ENCODE measurements around the gene LIMS1.

The LIMS1 gene

DNA sequence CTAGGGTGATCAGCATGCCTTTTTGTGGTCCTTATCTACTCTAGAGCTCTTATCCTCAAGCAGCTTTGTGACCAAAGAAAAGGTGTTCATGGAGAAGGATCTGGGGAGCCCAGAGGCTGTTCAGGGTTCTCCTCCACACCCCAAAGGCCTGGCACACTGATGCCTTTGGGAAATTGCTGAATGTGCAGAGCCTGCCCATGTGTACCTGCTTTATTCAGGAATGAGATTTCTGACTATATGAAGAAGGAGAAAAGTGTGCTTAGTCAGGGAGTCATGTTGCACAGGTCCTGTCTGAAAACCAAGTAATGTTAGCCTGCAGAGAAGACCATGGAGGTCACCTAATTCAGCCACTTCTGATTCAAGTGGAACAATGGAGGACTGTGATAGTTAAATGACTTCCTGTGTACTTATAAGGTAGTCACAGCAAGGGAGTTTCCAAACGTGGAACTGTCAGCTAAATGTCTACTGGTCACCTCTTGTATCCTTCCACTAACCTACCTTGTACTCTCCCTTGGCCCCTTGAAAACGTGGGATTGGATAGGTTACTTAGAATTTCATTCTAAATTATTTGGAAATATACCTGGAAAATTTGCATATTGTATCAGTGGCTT lies 81.3 kb downstream of the LIMS1 start:
- DNase-seq (ENCODE audit: low read depth), result no peak

DNA sequence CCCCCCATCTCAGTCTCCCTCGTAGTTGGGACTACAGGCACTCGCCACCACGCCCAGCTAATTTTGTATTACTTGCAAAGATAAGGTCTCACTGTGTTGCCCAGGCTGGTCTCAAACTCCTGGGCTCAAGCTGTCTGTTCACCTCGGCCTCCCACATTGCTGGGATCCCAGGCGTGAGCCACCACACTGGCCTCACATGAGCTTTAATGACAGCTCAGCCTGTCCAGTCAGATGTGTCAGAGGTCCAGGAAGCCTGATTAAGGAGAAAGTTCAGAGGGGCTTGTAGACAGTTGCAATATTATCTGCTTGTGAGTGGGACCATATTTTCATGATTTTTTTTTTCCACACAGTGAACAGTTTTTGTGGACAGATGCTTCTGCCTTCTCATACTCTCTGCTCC lies 82.0 kb downstream of the LIMS1 start:
- no peak for DNase-seq (ENCODE audit: low read depth)

DNA sequence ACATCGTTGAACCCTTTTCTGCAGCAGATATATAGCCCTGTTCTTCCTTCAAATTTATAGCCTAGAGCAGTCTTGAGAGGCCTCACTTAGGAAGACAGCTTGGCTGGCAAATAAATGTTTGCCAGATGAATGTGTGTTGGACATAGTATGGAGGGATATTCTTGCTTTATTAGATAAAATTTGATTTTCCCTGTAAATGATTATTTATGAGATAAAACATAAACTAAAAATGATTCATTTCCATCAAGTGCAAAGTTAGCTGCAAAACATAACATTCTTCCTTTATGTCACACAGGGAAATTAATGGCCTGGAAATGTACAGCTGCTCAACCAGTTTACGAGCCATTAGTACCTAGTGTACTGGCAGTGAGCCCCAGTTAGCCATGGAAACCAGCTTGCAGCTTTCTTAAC lies 82.5 kb downstream of the LIMS1 start:
- DNase-seq (ENCODE audit: low read depth), result no peak

GRCh38 chr2:108617617-108618016 lies 83.3 kb downstream of the LIMS1 start:
- DNase-seq (ENCODE audit: low read depth), result no peak

DNA sequence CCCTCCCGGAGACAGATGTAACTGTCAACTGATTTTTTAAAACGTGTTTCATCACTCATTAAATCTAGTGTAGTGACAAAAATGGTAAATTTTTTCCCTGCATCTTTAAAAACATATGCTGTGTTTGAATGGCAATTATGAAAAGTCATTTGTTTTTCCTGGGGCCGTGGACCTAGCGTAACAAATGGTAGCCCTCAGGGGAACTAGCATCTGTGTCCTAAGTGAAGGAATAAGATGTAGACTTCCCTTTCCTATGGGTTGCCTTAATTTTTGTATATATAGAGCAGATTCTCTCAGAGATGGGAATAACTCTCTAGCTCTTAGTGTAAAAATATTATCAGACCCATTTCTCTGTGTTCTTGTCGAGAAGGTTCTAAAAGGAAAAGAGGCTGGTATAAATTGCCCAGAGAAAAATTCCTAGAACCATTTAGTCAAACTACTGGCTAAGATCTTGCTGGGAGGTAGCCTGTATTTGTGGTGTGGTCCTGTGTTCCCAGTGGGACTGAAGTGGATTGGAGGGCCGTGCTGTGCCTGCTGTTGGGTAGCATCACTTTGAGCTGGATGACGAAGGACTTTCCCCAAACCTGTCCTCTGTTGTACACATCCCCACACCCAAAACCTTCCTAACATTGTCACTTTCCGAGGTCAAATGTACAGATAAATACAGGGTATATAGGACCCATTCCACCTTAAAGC lies 85.8 kb downstream of the LIMS1 start:
- DNase-seq (ENCODE audit: low read depth), result no peak

- no peak for DNase-seq (ENCODE audit: low read depth)
Measured at GRCh38 chr2:108620656-108621055, 86.4 kb downstream of the LIMS1 start.

DNA sequence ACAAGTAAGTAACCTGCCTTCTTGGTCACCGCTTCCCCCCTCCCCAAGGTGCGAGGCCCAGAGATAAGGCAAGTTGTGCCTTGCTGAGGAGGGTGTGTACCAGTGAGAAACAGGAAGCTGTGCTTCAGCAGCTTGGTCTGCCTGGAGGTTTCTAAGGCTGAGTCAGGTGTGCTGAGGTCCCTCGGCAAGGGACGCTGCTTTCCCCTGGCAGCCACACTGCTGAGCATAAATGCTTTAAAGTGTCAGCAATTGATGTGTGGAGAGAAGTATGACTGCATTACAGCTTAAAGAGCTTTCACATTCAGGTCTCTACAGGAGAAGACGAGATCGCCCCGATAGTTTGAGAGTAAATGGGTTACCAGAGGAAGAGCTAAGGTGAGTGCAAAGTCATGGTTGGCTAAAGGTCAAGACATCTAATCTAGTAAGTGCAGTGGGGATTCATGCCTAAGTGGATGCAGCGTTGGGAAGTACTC lies 86.9 kb downstream of the LIMS1 start:
- DNase-seq (ENCODE audit: low read depth), result peak; percentile 67

DNA sequence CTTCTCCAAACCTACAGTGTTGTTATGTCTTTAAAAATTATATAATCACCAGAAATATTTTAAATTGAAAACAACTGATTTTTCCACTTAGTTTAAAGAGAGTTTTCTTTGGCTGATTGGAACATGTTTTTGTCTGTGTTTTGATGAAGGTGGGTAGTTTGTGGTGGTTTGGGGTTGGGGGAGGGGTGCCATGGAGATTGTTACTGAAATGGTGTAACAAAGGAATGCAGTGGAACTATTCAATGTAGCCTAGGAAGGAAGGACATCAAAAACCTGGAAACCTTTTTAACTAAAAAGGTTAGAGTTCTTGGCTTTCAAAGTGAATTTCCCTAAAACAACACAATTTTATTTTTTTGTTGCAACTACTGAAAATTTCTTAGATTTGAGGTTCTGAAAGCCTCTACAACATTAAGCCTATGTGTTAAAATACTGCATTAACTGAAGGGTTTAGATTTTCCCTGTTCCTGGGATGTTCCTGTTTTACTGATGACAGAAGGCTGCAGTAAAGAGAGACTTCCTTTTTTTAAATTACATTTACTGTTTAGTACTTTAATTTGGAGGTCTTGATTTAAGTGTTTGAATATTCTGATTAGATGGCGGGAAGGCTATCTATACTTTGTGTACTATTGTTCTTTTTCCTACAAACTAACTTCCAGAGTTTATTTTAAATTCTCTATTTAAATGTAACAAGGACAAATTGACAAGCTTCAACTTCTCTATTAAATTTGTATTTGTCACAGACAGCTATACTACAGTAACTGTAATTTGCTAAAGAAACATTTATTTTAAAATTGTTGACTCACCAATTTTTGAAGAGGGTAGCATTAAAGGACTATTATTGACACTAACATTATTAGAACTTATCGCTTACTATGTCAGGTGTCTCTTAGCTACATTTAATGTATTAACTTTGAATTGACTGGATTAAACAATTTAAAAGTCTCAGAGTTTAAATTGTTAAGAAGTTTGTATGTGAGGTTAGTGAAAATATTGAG lies 87.7 kb downstream of the LIMS1 start:
- no peak for DNase-seq (ENCODE audit: low read depth)

DNA sequence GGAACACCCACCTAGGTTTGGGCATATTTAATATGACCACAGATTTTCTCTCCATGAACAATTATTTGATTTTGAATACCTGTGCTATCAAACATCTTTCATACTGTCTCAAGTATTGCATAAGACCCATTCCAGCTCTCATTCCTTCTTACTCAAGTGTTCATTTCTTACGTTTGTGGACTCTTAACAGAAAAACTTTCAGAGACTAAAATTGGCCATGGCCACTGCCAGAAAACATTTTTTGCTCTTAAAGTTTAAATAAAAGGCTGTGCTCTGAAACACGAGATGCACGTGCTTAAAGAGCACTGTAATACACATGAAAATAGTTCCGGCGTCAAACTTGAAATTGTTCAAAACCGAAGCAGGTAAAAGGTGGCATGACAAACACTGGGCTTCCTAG lies 89.3 kb downstream of the LIMS1 start:
- DNase-seq (ENCODE audit: low read depth), result no peak

DNA sequence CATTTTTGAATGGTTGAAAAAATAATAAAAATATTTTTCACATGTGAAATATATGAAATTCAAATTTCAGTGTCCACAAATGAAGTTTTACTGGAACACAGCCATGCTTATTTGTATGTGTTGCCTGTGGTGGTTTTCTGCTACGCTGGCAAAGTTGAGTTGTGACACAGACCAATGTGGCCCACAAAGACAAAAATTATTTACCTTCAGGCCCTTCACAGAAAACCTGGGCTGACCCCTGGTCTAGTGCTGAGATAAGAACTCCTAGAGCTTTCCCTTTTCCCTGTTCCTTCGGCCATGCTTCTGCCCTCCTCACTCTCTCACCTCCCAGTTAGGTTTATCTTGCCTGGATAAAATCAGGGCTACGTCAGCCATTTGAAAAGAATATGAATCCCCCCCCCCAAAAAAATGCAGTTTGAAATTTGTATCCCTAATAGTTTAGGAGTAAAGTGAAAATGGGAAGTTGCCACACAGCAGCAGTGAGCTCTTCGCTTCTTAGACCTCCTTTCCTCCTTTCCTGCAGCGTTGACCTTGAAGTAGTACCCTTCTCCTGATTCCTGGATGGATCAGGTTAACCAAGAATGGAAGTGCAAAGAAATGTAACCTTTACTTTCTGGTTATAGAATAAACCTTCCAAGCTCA lies 91.0 kb downstream of the LIMS1 start:
- no peak for DNase-seq (ENCODE audit: low read depth)

DNA sequence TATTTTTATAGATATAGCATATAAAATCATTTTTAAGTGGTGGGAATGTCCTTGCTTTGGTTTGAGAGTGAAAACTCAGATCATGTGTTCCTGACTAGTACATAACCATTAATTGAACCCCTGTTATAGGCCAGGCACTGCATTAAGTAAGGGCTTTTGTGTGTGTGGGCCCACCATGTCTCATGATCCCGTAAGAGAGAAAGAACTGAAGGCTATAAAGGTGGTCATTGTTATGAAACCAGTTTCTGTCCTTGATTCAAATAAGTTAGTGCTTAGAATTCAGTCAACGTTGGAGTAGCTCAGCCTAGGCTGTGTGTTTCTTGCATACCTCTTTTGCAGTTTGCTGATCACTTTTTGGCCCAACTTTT lies 91.5 kb downstream of the LIMS1 start:
- no peak for DNase-seq (ENCODE audit: low read depth)

DNA sequence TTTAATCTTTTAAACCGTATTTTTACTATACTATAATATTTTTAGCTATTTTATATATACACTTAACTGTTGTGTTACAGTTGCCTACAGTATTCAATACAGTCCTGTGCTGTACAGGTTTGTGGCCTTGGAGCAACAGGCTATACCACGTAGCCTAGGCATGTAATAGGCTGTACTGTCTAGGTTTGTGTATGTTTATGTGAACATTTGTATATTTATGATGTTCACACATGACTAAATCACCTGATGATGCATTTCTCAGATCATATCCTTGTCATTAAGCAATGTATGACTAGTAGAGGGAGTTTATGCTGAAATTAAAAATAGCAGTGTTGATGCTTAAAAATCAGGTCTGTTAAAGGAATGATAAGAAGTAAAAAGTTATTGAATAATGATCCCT lies 92.7 kb downstream of the LIMS1 start:
- DNase-seq (ENCODE audit: low read depth), result no peak

- no peak for DNase-seq (ENCODE audit: low read depth)
Measured at GRCh38 chr2:108627911-108628567, 93.8 kb downstream of the LIMS1 start.

- DNase-seq (ENCODE audit: low read depth), result no peak
Measured at GRCh38 chr2:108628936-108629335, 94.7 kb downstream of the LIMS1 start.

DNA sequence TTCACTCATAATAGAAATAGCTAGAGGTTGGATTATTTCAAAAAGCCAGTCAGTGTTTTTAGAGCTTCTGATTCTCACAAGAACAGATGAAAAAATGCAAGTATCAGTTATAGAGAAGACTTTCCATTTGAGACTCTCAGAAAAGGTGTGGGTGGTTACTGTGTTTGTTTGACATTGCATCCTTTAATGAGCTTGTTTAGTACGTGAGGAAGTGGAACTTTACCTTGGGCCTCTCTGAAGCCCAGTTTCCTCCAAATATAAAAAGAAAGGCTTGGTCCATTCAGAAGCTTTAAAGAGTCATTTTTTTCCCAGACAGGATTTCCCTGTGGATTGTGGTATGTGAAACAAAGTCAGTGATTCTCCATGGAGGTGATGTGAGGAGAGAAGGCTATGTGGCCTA lies 95.1 kb downstream of the LIMS1 start:
- no peak for DNase-seq (ENCODE audit: low read depth)

DNA sequence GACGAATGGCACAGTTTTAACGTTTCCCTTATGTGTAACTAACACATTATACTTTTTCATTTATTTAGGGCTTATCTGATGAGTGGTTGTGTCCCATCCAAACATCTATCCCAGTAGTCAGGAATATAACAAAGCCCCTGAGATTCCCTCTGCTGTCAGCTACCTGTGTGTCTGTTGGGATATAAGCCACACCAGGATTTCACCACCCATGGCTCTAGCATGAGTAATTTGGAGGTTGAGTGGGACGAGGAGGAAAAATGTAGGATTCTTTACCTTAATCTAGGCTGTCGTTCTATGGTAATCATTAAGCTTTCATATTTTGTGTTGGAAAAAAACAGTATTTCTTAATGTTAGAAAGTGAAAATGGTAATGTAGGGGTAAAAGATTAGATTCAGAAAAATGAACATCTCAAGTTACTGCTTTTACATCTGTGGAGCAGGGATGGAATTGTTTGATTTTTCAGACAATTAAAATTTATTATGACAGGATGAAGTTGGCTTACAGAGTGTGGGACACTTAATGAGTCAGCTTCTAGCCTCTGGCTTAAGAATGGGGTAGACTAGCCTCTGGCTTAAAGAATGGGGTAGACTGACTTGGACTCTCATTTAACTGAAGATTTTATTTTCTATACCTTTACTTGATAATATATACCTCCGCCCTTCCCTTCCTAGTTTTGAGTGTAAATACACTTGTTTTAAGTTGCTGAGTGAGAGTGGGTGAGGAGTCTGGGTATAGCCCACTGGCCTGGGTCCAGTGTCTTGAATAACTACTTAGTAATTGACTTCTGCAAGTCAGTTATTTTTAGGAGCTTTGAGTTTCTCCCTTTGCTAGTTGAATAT lies 96.5 kb downstream of the LIMS1 start:
- no peak for DNase-seq (ENCODE audit: low read depth)

- DNase-seq (ENCODE audit: low read depth), result no peak
Measured at GRCh38 chr2:108632332-108633160, 98.3 kb downstream of the LIMS1 start.

DNA sequence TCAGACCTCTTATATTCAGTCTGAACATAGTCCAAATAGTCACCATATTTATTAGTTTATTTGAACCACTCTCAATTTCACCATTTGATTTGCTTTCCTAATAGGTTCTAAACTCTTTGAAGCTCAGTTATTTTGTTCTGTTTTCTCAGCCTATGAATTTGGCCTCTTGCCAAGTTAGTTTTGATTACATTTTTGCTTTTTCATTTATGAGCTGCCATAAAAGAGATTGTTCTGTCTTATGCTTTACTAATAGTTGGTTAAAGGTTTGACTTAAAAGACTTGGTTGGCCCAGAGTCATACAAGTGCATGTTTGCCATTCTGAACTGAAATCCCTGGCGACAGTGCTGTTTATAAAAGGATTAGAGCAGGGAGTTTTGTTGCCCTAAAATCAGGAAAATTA lies 99.1 kb downstream of the LIMS1 start:
- no peak for DNase-seq (ENCODE audit: low read depth)

DNA sequence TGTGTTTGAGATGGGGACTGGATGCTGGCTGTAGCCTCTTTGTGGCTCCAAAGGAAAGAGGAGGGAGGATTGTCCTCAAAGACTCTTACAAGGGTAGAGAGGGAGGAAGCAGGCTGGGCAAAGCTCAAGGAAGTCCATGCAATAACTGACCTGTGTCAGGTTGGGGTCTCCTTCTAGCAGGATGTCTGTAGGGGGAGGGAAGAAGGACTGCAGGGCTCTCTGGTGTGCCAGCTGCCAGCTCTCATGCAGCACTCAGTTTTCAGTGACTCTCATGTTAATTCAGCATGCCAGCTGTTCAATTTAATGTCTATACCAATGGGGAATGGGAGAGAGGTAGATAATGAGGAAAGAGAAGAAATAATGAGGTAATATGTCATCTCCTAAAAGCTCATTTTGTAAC lies 99.7 kb downstream of the LIMS1 start:
- DNase-seq (ENCODE audit: low read depth), result no peak

- no peak for DNase-seq (ENCODE audit: low read depth)
Measured at GRCh38 chr2:108634576-108635160, 100.4 kb downstream of the LIMS1 start.
